Right lobe of liver (tissue), 4 donors: ENCODE measurements around the gene LRRC18.

Source experiments
- CTCF ChIP-seq, 4 donors: fragments of 200-600 bp in 3 of 4; fragments of 450-650 bp in 1 of 4; IDR thresholded peaks; one replicate each; pipeline versions ENCODE4 v1.5.1 to v1.8.0; 2016 to 2022; ENCODE audit warnings: antibody characterized with exemption in 4 of 4, mild to moderate bottlenecking in 2 of 4
- POLR2A ChIP-seq: fragments of 450-650 bp; IDR thresholded peaks from one replicate; pipeline ENCODE4 v1.6.1; 2017; ENCODE audit warnings: antibody characterized with exemption, mild to moderate bottlenecking
- donor health status: DM: no; HTN: no; CAD: no.
- donor health status: DM: no; HTN: no; CAD: no.
- donor health status: DM: no; HTN: yes; CAD: no.

GRCh38 chr10:48937796-48938195 is 1.8 kb downstream of the LRRC18 start:
- TF ChIP-seq CTCF (IDR thresholded peaks at IDR 0.05) (no peak), POLR2A (no peak)
